MM.1S (cell line): ENCODE results near the gene NFATC2.

ENCODE experiments used
- DNase-seq: peaks from one replicate; pipeline ENCODE4 v3.0.0-alpha.2; 2015
- H2AFZ ChIP-seq: fragments of 300-600 bp; sonication (generic); 2 replicates; pipeline ENCODE4 v1.6.0; 2016; ENCODE audit warnings: antibody characterized with exemption, low read length
- H3F3A ChIP-seq: fragments of 300-600 bp; sonication (generic); 2 replicates; pipeline ENCODE4 v1.6.1; 2016; ENCODE audit warnings: mild to moderate bottlenecking, antibody characterized with exemption, low read length, moderate library complexity, mixed read lengths; ENCODE audit not compliant: insufficient read depth
- H3K27ac ChIP-seq: fragments of 300-600 bp; sonication (generic); 2 replicates; pipeline ENCODE4 v1.5.1; 2016; ENCODE audit warnings: mild to moderate bottlenecking, low read length
- H3K27me3 ChIP-seq: fragments of 300-600 bp; sonication (generic); replicated peaks from 2 replicates; pipeline ENCODE4 v1.6.0; 2016; ENCODE audit warnings: low read length; ENCODE audit not compliant: insufficient read depth
- H3K36me3 ChIP-seq: fragments of 300-600 bp; sonication (generic); replicated peaks from 2 replicates; pipeline ENCODE4 v1.6.1; 2016; ENCODE audit warnings: mild to moderate bottlenecking, low read length, mixed read lengths; ENCODE audit not compliant: insufficient read depth
- H3K4me1 ChIP-seq: fragments of 300-600 bp; sonication (generic); 2 replicates; pipeline ENCODE4 v1.6.1; 2016; ENCODE audit warnings: low read length, mixed read lengths
- H3K4me2 ChIP-seq: fragments of 300-600 bp; sonication (generic); 2 replicates; pipeline ENCODE4 v1.6.0; 2016; ENCODE audit warnings: low read depth, low read length
- H3K4me3 ChIP-seq: fragments of 300-600 bp; sonication (generic); 2 replicates; pipeline ENCODE4 v1.5.1; 2016; ENCODE audit warnings: low read length, mixed read lengths
- H3K79me2 ChIP-seq: fragments of 300-600 bp; sonication (generic); 2 replicates; pipeline ENCODE4 v1.6.1; 2016; ENCODE audit warnings: mixed run types, low read length, mixed read lengths
- H3K9ac ChIP-seq: fragments of 300-600 bp; sonication (generic); 2 replicates; pipeline ENCODE4 v1.6.1; 2016; ENCODE audit warnings: low read length, mixed read lengths
- H3K9me2 ChIP-seq: fragments of 300-600 bp; sonication (generic); replicated peaks from 2 replicates; pipeline ENCODE4 v1.6.1; 2016; ENCODE audit warnings: mild to moderate bottlenecking, low read length, mixed read lengths; ENCODE audit not compliant: insufficient read depth
- H3K9me3 ChIP-seq: fragments of 300-600 bp; sonication (generic); replicated peaks from 2 replicates; pipeline ENCODE4 v1.6.1; 2016; ENCODE audit warnings: mild to moderate bottlenecking, low read length, mixed read lengths; ENCODE audit not compliant: insufficient read depth
- H4K20me1 ChIP-seq: fragments of 300-600 bp; sonication (generic); 2 replicates; pipeline ENCODE4 v1.6.1; 2016; ENCODE audit warnings: mild to moderate bottlenecking, low read length, moderate library complexity, mixed read lengths; ENCODE audit not compliant: insufficient read depth
- CTCF ChIP-seq: fragments of 300-600 bp; sonication (generic); IDR thresholded peaks from 2 replicates; pipeline ENCODE4 v1.5.1; 2016; ENCODE audit warnings: antibody characterized with exemption, low read length, mixed read lengths
- EZH2 ChIP-seq: fragments of 300-600 bp; sonication (generic); optimal IDR thresholded peaks from 2 replicates; pipeline ENCODE3; 2017; ENCODE audit warnings: low read depth, mild to moderate bottlenecking, antibody characterized with exemption, low read length, mixed read lengths
- EZH2phosphoT487 ChIP-seq: fragments of 300-600 bp; sonication (generic); IDR thresholded peaks from 2 replicates; pipeline ENCODE4 v1.6.1; 2018; ENCODE audit warnings: antibody characterized with exemption, low read length

The NFATC2 gene

GRCh38 chr20:51573576-51574243, 31.2 kb upstream of the NFATC2 start:
- H3K27ac ChIP-seq = no peak overlapping the region
- H3K4me1 ChIP-seq = no peaks in the 10 kb centered on the region
- no peak overlapping the region for H2AFZ ChIP-seq
- no peak overlapping the region for H3K4me2 ChIP-seq
- H3K27me3 ChIP-seq = no peaks in the 10 kb centered on the region
- H4K20me1 ChIP-seq = no peaks in the 10 kb centered on the region
- H3F3A ChIP-seq = no peaks in the 10 kb centered on the region
- no peaks in the 10 kb centered on the region for H3K36me3 ChIP-seq
- no peak for DNase-seq
- H3K9me3 ChIP-seq = no peaks in the 10 kb centered on the region
- no peak overlapping the region for H3K9ac ChIP-seq
- H3K4me3 ChIP-seq = no peak overlapping the region
- H3K79me2 ChIP-seq = no peaks in the 10 kb centered on the region
- TF ChIP-seq EZH2phosphoT487 = no peak
- no peak for TF ChIP-seq CTCF
- no peak for TF ChIP-seq EZH2
- no peaks in the 10 kb centered on the region for H3K9me2 ChIP-seq

- H3K9ac ChIP-seq = no peak overlapping the region
- H4K20me1 ChIP-seq = no peaks in the 10 kb centered on the region
- H3K79me2 ChIP-seq = no peaks in the 10 kb centered on the region
- TF ChIP-seq EZH2phosphoT487 (no peak), EZH2 (no peak), CTCF (no peak)
- H3K9me2 ChIP-seq = no peaks in the 10 kb centered on the region
- H3F3A ChIP-seq = no peaks in the 10 kb centered on the region
- no peaks in the 10 kb centered on the region for H3K36me3 ChIP-seq
- H3K4me3 ChIP-seq = no peak overlapping the region
- no peaks in the 10 kb centered on the region for H3K27me3 ChIP-seq
- H3K4me1 ChIP-seq = no peaks in the 10 kb centered on the region
- no peaks in the 10 kb centered on the region for H3K9me3 ChIP-seq
- H2AFZ ChIP-seq = no peak overlapping the region
- no peak for DNase-seq
- no peak overlapping the region for H3K4me2 ChIP-seq
- H3K27ac ChIP-seq = no peak overlapping the region
Measured at GRCh38 chr20:51571460-51571794, 28.9 kb upstream of the NFATC2 start.

GRCh38 chr20:51570739-51571459, 28.4 kb upstream of the NFATC2 start:
- no peaks in the 10 kb centered on the region for H4K20me1 ChIP-seq
- no peaks in the 10 kb centered on the region for H3K4me1 ChIP-seq
- no peak for TF ChIP-seq EZH2phosphoT487
- TF ChIP-seq EZH2 = no peak
- no peak for TF ChIP-seq CTCF
- no peak overlapping the region for H3K4me3 ChIP-seq
- no peaks in the 10 kb centered on the region for H3K9me3 ChIP-seq
- no peaks in the 10 kb centered on the region for H3K79me2 ChIP-seq
- no peak overlapping the region for H3K9ac ChIP-seq
- H3K4me2 ChIP-seq = no peak overlapping the region
- H3K36me3 ChIP-seq = no peaks in the 10 kb centered on the region
- H3K9me2 ChIP-seq = no peaks in the 10 kb centered on the region
- DNase-seq = no peak
- no peak overlapping the region for H3K27ac ChIP-seq
- no peak overlapping the region for H2AFZ ChIP-seq
- H3K27me3 ChIP-seq = no peaks in the 10 kb centered on the region
- H3F3A ChIP-seq = no peaks in the 10 kb centered on the region
